HG02870 (cell line): Measurements from ENCODE around the gene CCDC78.
A peak's percentile ranks its signal among the peaks of the same experiment; 100 is the strongest.

Source experiments
- ATAC-seq: cut with Tn5 transposase; IDR thresholded peaks from one replicate; pipeline ENCODE4 v1.9.1; 2021; ENCODE audit warnings: mild to moderate bottlenecking, moderate library complexity; ENCODE audit not compliant: unreplicated experiment

The CCDC78 gene

GRCh38 chr16:740459-740763, 14.2 kb upstream of the CCDC78 start:
- ATAC-seq, result no peak

- no peak for ATAC-seq
These were observed 13.6 kb upstream of the CCDC78 start for GRCh38 chr16:739560-740458.

GRCh38 chr16:736936-737481, 10.8 kb upstream of the CCDC78 start:
- no peak for ATAC-seq

GRCh38 chr16:735982-736453, 9.8 kb upstream of the CCDC78 start:
- peak; percentile 55 for ATAC-seq

GRCh38 chr16:734981-735881, 9.0 kb upstream of the CCDC78 start:
- no peak for ATAC-seq

- no peak for ATAC-seq
These were observed 8.2 kb upstream of the CCDC78 start for GRCh38 chr16:734208-734980.

- ATAC-seq, result no peak
These were observed 7.4 kb upstream of the CCDC78 start for GRCh38 chr16:733382-734207.

- no peak for ATAC-seq
These were observed 6.7 kb upstream of the CCDC78 start for GRCh38 chr16:732936-733335.

GRCh38 chr16:732332-732731, 6.1 kb upstream of the CCDC78 start:
- ATAC-seq, result no peak

- ATAC-seq, result no peak
These were observed 4.6 kb upstream of the CCDC78 start for GRCh38 chr16:730666-731509.

GRCh38 chr16:729768-730665, 3.8 kb upstream of the CCDC78 start:
- no peak for ATAC-seq

GRCh38 chr16:728890-729744, 2.9 kb upstream of the CCDC78 start:
- no peak for ATAC-seq

GRCh38 chr16:728131-728889, 2.1 kb upstream of the CCDC78 start:
- ATAC-seq, result no peak

GRCh38 chr16:727291-727977, 1.2 kb upstream of the CCDC78 start:
- ATAC-seq, result no peak

- ATAC-seq, result no peak
These were observed 130 bp downstream of the CCDC78 start for GRCh38 chr16:726188-726437.
